ENCODE data around the gene PCDHGB3.
"Not testable (repeated sequence)": the region's sequence is repeated elsewhere in the genome, so short reads cannot be mapped to it uniquely, and the experiment has no call there.

PCDHGB3 gene

DNA sequence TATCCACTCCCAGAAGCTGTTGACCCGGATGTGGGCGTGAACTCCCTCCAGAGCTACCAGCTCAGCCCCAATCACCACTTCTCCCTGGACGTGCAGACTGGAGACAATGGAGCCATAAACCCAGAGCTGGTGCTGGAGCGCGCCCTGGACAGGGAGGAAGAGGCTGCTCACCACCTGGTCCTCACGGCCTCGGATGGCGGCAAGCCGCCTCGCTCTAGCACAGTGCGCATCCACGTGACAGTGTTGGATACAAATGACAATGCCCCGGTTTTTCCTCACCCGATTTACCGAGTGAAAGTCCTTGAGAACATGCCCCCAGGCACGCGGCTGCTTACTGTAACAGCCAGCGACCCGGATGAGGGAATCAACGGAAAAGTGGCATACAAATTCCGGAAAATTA, 23.2 kb downstream of the PCDHGB3 start:
- H3K4me1 ChIP-seq (ENCODE audit: control insufficient read depth, low read depth, low read length) = no peaks in the 10 kb centered on the region
- no peak overlapping the region for H3K4me3 ChIP-seq (ENCODE audit: low read length)
- H2BK5ac ChIP-seq (ENCODE audit: low read length) = no peak overlapping the region
- no peaks in the 10 kb centered on the region for H3K27me3 ChIP-seq (ENCODE audit: insufficient read depth, low read length, poor library complexity)
- WGBS (ENCODE audit: extremely low coverage, insufficient coverage, low lambda C conversion rate) = no CpG with 5 or more reads among the region's 21 CpGs
- no peak overlapping the region for H4K5ac ChIP-seq (ENCODE audit: low read length)
- no peak overlapping the region for H4K8ac ChIP-seq (ENCODE audit: low read depth, low read length)
- no peak overlapping the region for H3K9ac ChIP-seq (ENCODE audit: low read length)
- H3K36me3 ChIP-seq (ENCODE audit: control insufficient read depth, insufficient read depth, low read length) = no peaks in the 10 kb centered on the region
- no peak overlapping the region for H3K18ac ChIP-seq (ENCODE audit: low read length)
- H3K79me1 ChIP-seq (ENCODE audit: low read length) = no peaks in the 10 kb centered on the region
- H3K4me2 ChIP-seq (ENCODE audit: low read length) = no peak overlapping the region
- no peak overlapping the region for H3K56ac ChIP-seq (ENCODE audit: low read length)
- no peak overlapping the region for H2BK15ac ChIP-seq (replicated peaks; ENCODE audit: low read depth)
- no peak for DNase-seq
- H2AK5ac ChIP-seq (ENCODE audit: low read length) = no peak overlapping the region
- no peak overlapping the region for H3K4ac ChIP-seq (ENCODE audit: low read depth, low read length)
- H2BK120ac ChIP-seq (ENCODE audit: low read depth, low read length) = no peak overlapping the region
- H3K23ac ChIP-seq (ENCODE audit: low read length) = no peak overlapping the region
- no peaks in the 10 kb centered on the region for H3K79me2 ChIP-seq (ENCODE audit: control insufficient read depth, insufficient read depth, low read length)
- H3K27ac ChIP-seq (ENCODE audit: low read depth, low read length) = no peak overlapping the region

DNA sequence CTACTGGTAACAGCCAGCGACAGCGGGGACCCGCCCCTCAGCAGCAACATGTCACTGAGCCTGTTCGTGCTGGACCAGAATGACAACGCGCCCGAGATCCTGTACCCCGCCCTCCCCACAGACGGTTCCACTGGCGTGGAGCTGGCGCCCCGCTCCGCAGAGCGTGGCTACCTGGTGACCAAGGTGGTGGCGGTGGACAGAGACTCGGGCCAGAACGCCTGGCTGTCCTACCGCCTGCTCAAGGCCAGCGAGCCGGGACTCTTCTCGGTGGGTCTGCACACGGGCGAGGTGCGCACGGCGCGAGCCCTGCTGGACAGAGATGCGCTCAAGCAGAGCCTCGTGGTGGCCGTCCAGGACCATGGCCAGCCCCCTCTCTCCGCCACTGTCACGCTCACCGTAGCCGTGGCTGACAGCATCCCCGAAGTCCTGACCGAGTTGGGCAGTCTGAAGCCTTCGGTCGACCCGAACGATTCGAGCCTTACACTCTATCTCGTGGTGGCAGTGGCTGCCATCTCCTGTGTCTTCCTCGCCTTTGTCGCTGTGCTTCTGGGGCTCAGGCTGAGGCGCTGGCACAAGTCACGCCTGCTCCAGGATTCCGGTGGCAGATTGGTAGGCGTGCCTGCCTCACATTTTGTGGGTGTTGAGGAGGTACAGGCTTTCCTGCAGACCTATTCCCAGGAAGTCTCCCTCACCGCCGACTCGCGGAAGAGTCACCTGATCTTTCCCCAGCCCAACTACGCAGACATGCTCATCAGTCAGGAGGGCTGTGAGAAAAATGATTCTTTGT, 24.6 kb downstream of the PCDHGB3 start:
- not testable (repeated sequence) for DNase-seq; H3K79me2 ChIP-seq (ENCODE audit: control insufficient read depth, insufficient read depth, low read length); H3K23ac ChIP-seq (ENCODE audit: low read length); H2BK5ac ChIP-seq (ENCODE audit: low read length); H3K36me3 ChIP-seq (ENCODE audit: control insufficient read depth, insufficient read depth, low read length); H3K56ac ChIP-seq (ENCODE audit: low read length); H3K27me3 ChIP-seq (ENCODE audit: insufficient read depth, low read length, poor library complexity); H2BK120ac ChIP-seq (ENCODE audit: low read depth, low read length); H2BK15ac ChIP-seq (replicated peaks; ENCODE audit: low read depth); H4K5ac ChIP-seq (ENCODE audit: low read length); H3K4me3 ChIP-seq (ENCODE audit: low read length); H3K9ac ChIP-seq (ENCODE audit: low read length); H3K18ac ChIP-seq (ENCODE audit: low read length); H3K4me1 ChIP-seq (ENCODE audit: control insufficient read depth, low read depth, low read length); H2AK5ac ChIP-seq (ENCODE audit: low read length); H4K8ac ChIP-seq (ENCODE audit: low read depth, low read length); H3K79me1 ChIP-seq (ENCODE audit: low read length); H3K4ac ChIP-seq (ENCODE audit: low read depth, low read length); H3K27ac ChIP-seq (ENCODE audit: low read depth, low read length); H3K4me2 ChIP-seq (ENCODE audit: low read length)
- WGBS (ENCODE audit: extremely low coverage, insufficient coverage, low lambda C conversion rate) = no CpG with 5 or more reads among the region's 53 CpGs

DNA sequence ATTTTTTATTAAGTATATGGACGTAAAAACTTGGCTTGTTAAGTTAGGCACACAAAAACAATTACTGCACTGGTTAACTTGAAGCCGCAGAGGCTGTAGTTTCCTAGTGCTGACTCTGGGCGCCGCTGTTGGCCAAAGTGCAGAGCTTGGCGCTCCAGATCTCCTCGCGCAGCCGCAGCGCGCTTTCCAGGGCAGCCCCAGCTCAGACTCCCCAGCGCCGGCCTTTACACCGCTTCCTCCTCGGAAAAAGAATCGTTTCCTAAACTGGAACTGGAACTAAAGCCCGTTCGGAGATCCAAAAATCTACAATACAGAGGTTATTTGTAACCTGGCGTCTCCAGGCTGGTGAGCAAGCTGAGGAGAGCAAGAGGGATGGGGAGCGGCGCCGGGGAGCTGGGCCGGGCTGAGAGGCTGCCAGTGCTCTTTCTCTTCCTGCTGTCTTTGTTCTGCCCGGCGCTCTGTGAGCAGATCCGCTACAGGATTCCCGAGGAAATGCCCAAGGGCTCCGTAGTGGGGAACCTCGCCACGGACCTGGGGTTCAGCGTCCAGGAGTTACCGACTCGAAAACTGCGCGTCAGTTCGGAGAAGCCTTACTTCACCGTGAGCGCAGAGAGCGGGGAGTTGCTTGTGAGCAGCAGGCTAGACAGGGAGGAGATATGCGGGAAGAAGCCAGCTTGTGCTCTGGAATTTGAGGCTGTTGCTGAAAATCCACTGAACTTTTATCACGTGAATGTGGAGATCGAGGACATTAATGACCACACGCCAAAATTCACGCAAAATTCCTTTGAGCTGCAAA, 27.9 kb downstream of the PCDHGB3 start, which contains the start of gene PCDHGB5:
Gene PCDHGB5, plus strand, starts transcription at position 192 of the 796 bp plus-strand sequence. Its CDS starts 181 bp downstream, at position 373.
- not testable (repeated sequence) for H2BK15ac ChIP-seq (replicated peaks; ENCODE audit: low read depth); H3K18ac ChIP-seq (ENCODE audit: low read length); DNase-seq; H4K5ac ChIP-seq (ENCODE audit: low read length); H3K27ac ChIP-seq (ENCODE audit: low read depth, low read length); H2AK5ac ChIP-seq (ENCODE audit: low read length); H3K4me2 ChIP-seq (ENCODE audit: low read length); H3K79me2 ChIP-seq (ENCODE audit: control insufficient read depth, insufficient read depth, low read length); H2BK120ac ChIP-seq (ENCODE audit: low read depth, low read length); H3K9ac ChIP-seq (ENCODE audit: low read length); H3K36me3 ChIP-seq (ENCODE audit: control insufficient read depth, insufficient read depth, low read length); H4K8ac ChIP-seq (ENCODE audit: low read depth, low read length); H2BK5ac ChIP-seq (ENCODE audit: low read length); H3K4ac ChIP-seq (ENCODE audit: low read depth, low read length); H3K79me1 ChIP-seq (ENCODE audit: low read length); H3K4me3 ChIP-seq (ENCODE audit: low read length); H3K23ac ChIP-seq (ENCODE audit: low read length); H3K4me1 ChIP-seq (ENCODE audit: control insufficient read depth, low read depth, low read length); H3K27me3 ChIP-seq (ENCODE audit: insufficient read depth, low read length, poor library complexity); H3K56ac ChIP-seq (ENCODE audit: low read length)
- 100% methylated on average over 1 of the region's 43 CpGs for WGBS (ENCODE audit: extremely low coverage, insufficient coverage, low lambda C conversion rate)

DNA sequence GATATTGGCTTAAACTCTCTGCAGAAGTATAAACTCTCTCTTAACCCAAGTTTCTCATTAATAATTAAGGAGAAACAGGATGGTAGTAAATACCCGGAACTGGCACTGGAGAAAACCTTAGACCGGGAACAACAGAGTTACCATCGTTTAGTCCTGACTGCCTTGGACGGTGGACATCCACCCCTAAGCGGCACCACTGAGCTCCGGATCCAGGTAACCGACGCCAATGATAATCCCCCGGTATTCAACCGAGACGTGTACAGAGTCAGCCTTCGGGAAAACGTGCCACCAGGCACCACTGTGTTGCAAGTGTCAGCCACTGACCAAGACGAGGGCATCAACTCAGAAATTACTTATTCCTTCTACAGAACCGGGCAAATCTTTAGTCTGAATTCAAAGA, 28.6 kb downstream of the PCDHGB3 start:
- H2BK5ac ChIP-seq (ENCODE audit: low read length) = no peak overlapping the region
- H2BK15ac ChIP-seq (replicated peaks; ENCODE audit: low read depth) = no peak overlapping the region
- no peaks in the 10 kb centered on the region for H3K27me3 ChIP-seq (ENCODE audit: insufficient read depth, low read length, poor library complexity)
- no peak overlapping the region for H3K56ac ChIP-seq (ENCODE audit: low read length)
- H3K27ac ChIP-seq (ENCODE audit: low read depth, low read length) = no peak overlapping the region
- WGBS (ENCODE audit: extremely low coverage, insufficient coverage, low lambda C conversion rate) = no CpG with 5 or more reads among the region's 15 CpGs
- H3K23ac ChIP-seq (ENCODE audit: low read length) = no peak overlapping the region
- H3K79me2 ChIP-seq (ENCODE audit: control insufficient read depth, insufficient read depth, low read length) = no peaks in the 10 kb centered on the region
- no peak overlapping the region for H2BK120ac ChIP-seq (ENCODE audit: low read depth, low read length)
- no peaks in the 10 kb centered on the region for H3K36me3 ChIP-seq (ENCODE audit: control insufficient read depth, insufficient read depth, low read length)
- no peak overlapping the region for H4K5ac ChIP-seq (ENCODE audit: low read length)
- no peak overlapping the region for H2AK5ac ChIP-seq (ENCODE audit: low read length)
- H4K8ac ChIP-seq (ENCODE audit: low read depth, low read length) = no peak overlapping the region
- no peak for DNase-seq
- H3K4me1 ChIP-seq (ENCODE audit: control insufficient read depth, low read depth, low read length) = no peaks in the 10 kb centered on the region
- no peak overlapping the region for H3K4me2 ChIP-seq (ENCODE audit: low read length)
- no peak overlapping the region for H3K18ac ChIP-seq (ENCODE audit: low read length)
- H3K79me1 ChIP-seq (ENCODE audit: low read length) = no peaks in the 10 kb centered on the region
- no peak overlapping the region for H3K4me3 ChIP-seq (ENCODE audit: low read length)
- no peak overlapping the region for H3K9ac ChIP-seq (ENCODE audit: low read length)
- no peak overlapping the region for H3K4ac ChIP-seq (ENCODE audit: low read depth, low read length)

DNA sequence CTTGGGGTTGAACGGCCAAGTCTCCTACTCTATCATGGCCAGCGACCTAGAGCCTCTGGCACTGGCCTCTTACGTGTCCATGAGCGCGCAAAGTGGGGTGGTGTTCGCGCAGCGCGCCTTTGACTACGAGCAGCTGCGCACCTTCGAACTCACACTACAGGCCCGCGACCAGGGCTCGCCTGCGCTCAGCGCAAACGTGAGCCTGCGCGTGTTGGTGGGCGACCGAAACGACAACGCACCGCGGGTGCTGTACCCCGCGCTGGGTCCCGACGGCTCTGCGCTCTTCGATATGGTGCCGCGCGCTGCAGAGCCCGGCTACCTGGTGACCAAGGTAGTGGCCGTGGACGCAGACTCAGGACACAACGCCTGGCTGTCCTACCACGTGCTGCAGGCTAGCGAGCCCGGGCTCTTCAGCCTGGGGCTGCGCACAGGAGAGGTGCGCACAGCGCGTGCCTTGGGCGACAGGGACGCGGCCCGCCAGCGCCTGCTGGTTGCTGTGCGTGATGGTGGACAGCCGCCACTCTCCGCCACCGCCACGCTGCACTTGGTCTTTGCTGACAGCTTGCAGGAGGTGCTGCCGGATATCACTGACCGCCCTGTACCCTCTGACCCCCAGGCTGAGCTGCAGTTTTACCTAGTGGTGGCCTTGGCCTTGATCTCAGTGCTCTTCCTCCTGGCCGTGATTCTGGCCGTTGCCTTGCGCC, 29.7 kb downstream of the PCDHGB3 start:
- Histone ChIP-seq H3K4ac (ENCODE audit: low read depth, low read length) (no peak overlapping the region), H3K18ac (ENCODE audit: low read length) (no peak overlapping the region), H3K56ac (ENCODE audit: low read length) (no peak overlapping the region), H3K9ac (ENCODE audit: low read length) (no peak overlapping the region), H2BK5ac (ENCODE audit: low read length) (no peak overlapping the region), H3K4me1 (ENCODE audit: control insufficient read depth, low read depth, low read length) (no peaks in the 10 kb centered on the region), H3K79me1 (ENCODE audit: low read length) (no peaks in the 10 kb centered on the region), H3K79me2 (ENCODE audit: control insufficient read depth, insufficient read depth, low read length) (no peaks in the 10 kb centered on the region), H3K36me3 (ENCODE audit: control insufficient read depth, insufficient read depth, low read length) (no peaks in the 10 kb centered on the region), H2AK5ac (ENCODE audit: low read length) (no peak overlapping the region), H3K27me3 (ENCODE audit: insufficient read depth, low read length, poor library complexity) (no peaks in the 10 kb centered on the region), H2BK120ac (ENCODE audit: low read depth, low read length) (no peak overlapping the region), H3K23ac (ENCODE audit: low read length) (no peak overlapping the region), H4K8ac (ENCODE audit: low read depth, low read length) (no peak overlapping the region), H3K4me2 (ENCODE audit: low read length) (no peak overlapping the region), H3K27ac (ENCODE audit: low read depth, low read length) (no peak overlapping the region), H2BK15ac (replicated peaks; ENCODE audit: low read depth) (no peak overlapping the region), H3K4me3 (ENCODE audit: low read length) (no peak overlapping the region), H4K5ac (ENCODE audit: low read length) (no peak overlapping the region)
- DNase-seq = no peak
- no CpG with 5 or more reads among the region's 61 CpGs for WGBS (ENCODE audit: extremely low coverage, insufficient coverage, low lambda C conversion rate)

All from mesendoderm (in vitro differentiated cells).